ENCODE measurements around the gene ENPP1.

DNA sequence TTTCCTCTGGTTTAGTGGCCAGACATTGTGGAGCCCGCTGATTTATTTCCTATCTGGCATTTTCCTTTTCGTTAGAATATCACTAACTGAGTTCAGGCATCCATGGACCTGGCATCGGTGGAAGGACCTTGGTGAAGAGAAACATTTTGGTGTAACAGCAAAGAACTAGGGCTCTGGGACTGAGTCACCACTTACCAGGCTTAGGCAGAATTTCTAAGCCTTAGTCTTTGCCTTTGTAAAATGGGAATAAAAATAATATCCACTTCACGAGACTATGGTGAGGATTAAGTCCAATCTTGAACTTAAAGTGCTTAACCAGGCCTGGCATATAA, 42.0 kb upstream of the ENPP1 start:
- TF ChIP-seq RARB (CRISPR knock-in tag; IDR thresholded peaks at IDR 0.05) = no peak
- no peak for TF ChIP-seq ZFP30 (CRISPR knock-in tag; IDR thresholded peaks at IDR 0.05)
- no peak for TF ChIP-seq BACH2 (CRISPR knock-in tag; IDR thresholded peaks at IDR 0.05; ENCODE audit: borderline replicate concordance)
- no peak for TF ChIP-seq PATZ1 (CRISPR knock-in tag; IDR thresholded peaks at IDR 0.05; ENCODE audit: borderline replicate concordance)
- TF ChIP-seq, protein P1, sequence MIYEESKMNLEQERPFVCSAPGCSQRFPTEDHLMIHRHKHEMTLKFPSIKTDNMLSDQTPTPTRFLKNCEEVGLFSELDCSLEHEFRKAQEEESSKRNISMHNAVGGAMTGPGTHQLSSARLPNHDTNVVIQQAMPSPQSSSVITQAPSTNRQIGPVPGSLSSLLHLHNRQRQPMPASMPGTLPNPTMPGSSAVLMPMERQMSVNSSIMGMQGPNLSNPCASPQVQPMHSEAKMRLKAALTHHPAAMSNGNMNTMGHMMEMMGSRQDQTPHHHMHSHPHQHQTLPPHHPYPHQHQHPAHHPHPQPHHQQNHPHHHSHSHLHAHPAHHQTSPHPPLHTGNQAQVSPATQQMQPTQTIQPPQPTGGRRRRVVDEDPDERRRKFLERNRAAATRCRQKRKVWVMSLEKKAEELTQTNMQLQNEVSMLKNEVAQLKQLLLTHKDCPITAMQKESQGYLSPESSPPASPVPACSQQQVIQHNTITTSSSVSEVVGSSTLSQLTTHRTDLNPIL (CRISPR knock-in tag; IDR thresholded peaks at IDR 0.05; ENCODE audit: low read depth) = no peak
- no peak for TF ChIP-seq ISL1 (CRISPR knock-in tag; IDR thresholded peaks at IDR 0.05)
- TF ChIP-seq ARNTL (CRISPR knock-in tag; IDR thresholded peaks at IDR 0.05; ENCODE audit: borderline replicate concordance, low read depth) = no peak
- TF ChIP-seq ZNF70 (CRISPR knock-in tag; IDR thresholded peaks at IDR 0.05) = no peak

Data from SK-N-SH treated with all-trans-retinoic acid at 6 μM for 48 hours (cell line).